Colonic mucosa (tissue), 4 donors: Measurements from ENCODE around the gene RABGAP1L. TPM values are rescaled to one million over a fixed set of nuclear protein-coding genes. Genes with fewer than 3 reads are reported as not detected.

Experiments
- DNase-seq: peaks from one replicate; pipeline ENCODE4 v3.0.0-alpha.2; 2020
- H3K27ac ChIP-seq: fragments of 200-600 bp; one replicate; pipeline ENCODE4 v1.8.0; 2021
- H3K27me3 ChIP-seq: fragments of 200-600 bp; one replicate; pipeline ENCODE4 v1.8.0; 2021
- H3K36me3 ChIP-seq: fragments of 200-600 bp; one replicate; pipeline ENCODE4 v1.8.0; 2021
- H3K4me1 ChIP-seq: fragments of 200-600 bp; one replicate; pipeline ENCODE4 v1.8.0; 2021; ENCODE audit warnings: mild to moderate bottlenecking
- H3K4me3 ChIP-seq: fragments of 200-600 bp; one replicate; pipeline ENCODE4 v1.8.0; 2021
- H3K9ac ChIP-seq, 2 donors: one replicate each; pipeline ENCODE4 v1.7.0; 2013; ENCODE audit warnings: control low read depth in 2 of 2, low read depth in 2 of 2, low read length in 2 of 2
- H3K9me3 ChIP-seq: fragments of 200-600 bp; one replicate; pipeline ENCODE4 v1.8.0; 2021
- CTCF ChIP-seq: fragments of 200-600 bp; IDR thresholded peaks from one replicate; pipeline ENCODE4 v1.8.0; 2022; ENCODE audit warnings: antibody characterized with exemption, mild to moderate bottlenecking
- intact Hi-C: fragments of 100-400 bp; cut with DNase I; formaldehyde crosslinking; loops from one replicate; pipeline ENCODE4 v1.14.1; 2022
- total RNA-seq, 2 donors: library from RNA; stranded (reverse); fragmentation: NEBNext Ultra II Directional in 1 of 2; extraction: Animal tissue kit (Norgen Biotek cat#: 25700) in 1 of 2; gene quantifications; one replicate each; pipeline ENCODE4 v1.2.1, GENCODE V29; 2021
- donor health status: healthy.
- donor health status: DM: no; HTN: no; CAD: no.
- donor health status: DM: no; HTN: no; CAD: no.

RABGAP1L gene
- total RNA-seq, 2 donors from 2014 or later, result 50.3 to 87.0 TPM

GRCh38 chr1:174748586-174748985 is 589.3 kb downstream of the RABGAP1L start:
- Histone ChIP-seq H3K9me3 (no peaks in the 10 kb centered on the region), H3K4me1 (no peaks in the 10 kb centered on the region), H3K9ac (no peak overlapping the region), H3K36me3 (no peaks in the 10 kb centered on the region), H3K27me3 (no peaks in the 10 kb centered on the region), H3K27ac (no peak overlapping the region), H3K4me3 (no peak overlapping the region)
- DNase-seq, result no peak
- TF ChIP-seq CTCF, result no peak
- intact Hi-C loops, result no loop called here

GRCh38 chr1:174753131-174753530 is 593.8 kb downstream of the RABGAP1L start:
- DNase-seq, result no peak
- no peak for TF ChIP-seq CTCF
- intact Hi-C loops, result no loop called here
- no peaks in the 10 kb centered on the region for H3K27me3 ChIP-seq
- H3K4me3 ChIP-seq, result no peak overlapping the region
- no peak overlapping the region for H3K9ac ChIP-seq
- H3K36me3 ChIP-seq, result no peaks in the 10 kb centered on the region
- H3K9me3 ChIP-seq, result no peaks in the 10 kb centered on the region
- H3K27ac ChIP-seq, result no peak overlapping the region
- no peaks in the 10 kb centered on the region for H3K4me1 ChIP-seq

- Histone ChIP-seq H3K4me1 (no peaks in the 10 kb centered on the region), H3K9ac (no peak overlapping the region), H3K36me3 (no peaks in the 10 kb centered on the region), H3K27ac (no peak overlapping the region), H3K9me3 (no peaks in the 10 kb centered on the region), H3K4me3 (no peak overlapping the region), H3K27me3 (no peaks in the 10 kb centered on the region)
- intact Hi-C loops, result no loop called here
- DNase-seq, result no peak
- no peak for TF ChIP-seq CTCF
Measured at GRCh38 chr1:174761335-174761734, 602.0 kb downstream of the RABGAP1L start.

- H3K9me3 ChIP-seq, result no peaks in the 10 kb centered on the region
- no peak overlapping the region for H3K9ac ChIP-seq
- H3K4me3 ChIP-seq, result no peak overlapping the region
- H3K36me3 ChIP-seq, result no peaks in the 10 kb centered on the region
- DNase-seq, result no peak
- no peaks in the 10 kb centered on the region for H3K27me3 ChIP-seq
- H3K27ac ChIP-seq, result no peak overlapping the region
- TF ChIP-seq CTCF, result no peak
- H3K4me1 ChIP-seq, result no peaks in the 10 kb centered on the region
- intact Hi-C loops, result no loop called here
Measured at GRCh38 chr1:174761901-174762585, 602.7 kb downstream of the RABGAP1L start.

- H3K9me3 ChIP-seq, result no peaks in the 10 kb centered on the region
- no peaks in the 10 kb centered on the region for H3K4me1 ChIP-seq
- intact Hi-C loops, result no loop called here
- no peak overlapping the region for H3K4me3 ChIP-seq
- H3K9ac ChIP-seq, result no peak overlapping the region
- no peak for DNase-seq
- no peak overlapping the region for H3K27ac ChIP-seq
- TF ChIP-seq CTCF, result no peak
- H3K27me3 ChIP-seq, result no peaks in the 10 kb centered on the region
- no peaks in the 10 kb centered on the region for H3K36me3 ChIP-seq
Measured at GRCh38 chr1:174764191-174764590, 604.9 kb downstream of the RABGAP1L start.
